Measurements from ENCODE around the gene ITCH.
"Not testable (repeated sequence)": the region's sequence is repeated elsewhere in the genome, so short reads cannot be mapped to it uniquely, and the experiment has no call there.

Gene ITCH

GRCh38 chr20:34493646-34494045 lies 130.6 kb downstream of the ITCH start:
- Mint-ChIP-seq H3K27ac (no peak overlapping the region), H3K36me3 (peaks cover 52% of the 10 kb centered on the region), H3K27me3 (no peaks in the 10 kb centered on the region), H3K9me3 (no peaks in the 10 kb centered on the region), H3K4me1 (no peaks in the 10 kb centered on the region), H3K4me3 (no peak overlapping the region)
- DNase-seq: no peak
- CTCF ChIA-PET: interaction anchor here (1.4 kb wide), 1 partner anchor 46 kb away, joined by 3 read pairs; no protein-coding TSS in a partner anchor

- peaks cover 55% of the 10 kb centered on the region for H3K36me3 Mint-ChIP-seq
- H3K27ac Mint-ChIP-seq: no peak overlapping the region
- DNase-seq: no peak
- CTCF ChIA-PET: interaction anchor here (1.2 kb wide), 1 partner anchor 183 kb away, joined by 7 read pairs; no protein-coding TSS in a partner anchor
- no peak overlapping the region for H3K4me3 Mint-ChIP-seq
- H3K9me3 Mint-ChIP-seq: peaks cover 6% of the 10 kb centered on the region
- no peaks in the 10 kb centered on the region for H3K4me1 Mint-ChIP-seq
- H3K27me3 Mint-ChIP-seq: no peaks in the 10 kb centered on the region
These were observed 132.2 kb downstream of the ITCH start for GRCh38 chr20:34495307-34495706.

- H3K27ac Mint-ChIP-seq: peak overlapping the region; percentile 3
These were observed 132.8 kb downstream of the ITCH start for GRCh38 chr20:34495916-34496315.

GRCh38 chr20:34497596-34497995 lies 134.5 kb downstream of the ITCH start:
- H3K27me3 Mint-ChIP-seq, H3K4me3 Mint-ChIP-seq, H3K4me1 Mint-ChIP-seq, H3K27ac Mint-ChIP-seq, DNase-seq, CTCF ChIA-PET: not testable (repeated sequence)
- Mint-ChIP-seq H3K36me3 (peaks cover 55% of the 10 kb centered on the region), H3K9me3 (peaks cover 12% of the 10 kb centered on the region)

More at GRCh38 chr20:34495916-34496315, 132.8 kb downstream of the ITCH start:
- CTCF ChIA-PET: interaction anchor here (0.6 to 1.2 kb wide), 2 partner anchors 183 to 626 kb away, joined by 3 to 7 read pairs; no protein-coding TSS in a partner anchor
- no peak for DNase-seq
- Mint-ChIP-seq H3K27me3 (no peaks in the 10 kb centered on the region), H3K36me3 (peaks cover 56% of the 10 kb centered on the region), H3K4me3 (no peak overlapping the region), H3K4me1 (no peaks in the 10 kb centered on the region), H3K9me3 (peaks cover 11% of the 10 kb centered on the region)

- CTCF ChIA-PET: no interaction called here
- peaks cover 12% of the 10 kb centered on the region for H3K9me3 Mint-ChIP-seq
- H3K4me1 Mint-ChIP-seq: no peaks in the 10 kb centered on the region
- no peak overlapping the region for H3K27ac Mint-ChIP-seq
- H3K36me3 Mint-ChIP-seq: peaks cover 48% of the 10 kb centered on the region
- no peaks in the 10 kb centered on the region for H3K27me3 Mint-ChIP-seq
- H3K4me3 Mint-ChIP-seq: no peak overlapping the region
- DNase-seq: no peak
These were observed 137.8 kb downstream of the ITCH start for GRCh38 chr20:34500823-34501222.

GRCh38 chr20:34506480-34506879 lies 143.4 kb downstream of the ITCH start:
- Mint-ChIP-seq H3K4me3 (no peak overlapping the region), H3K4me1 (no peaks in the 10 kb centered on the region), H3K27ac (no peak overlapping the region), H3K36me3 (peaks cover 30% of the 10 kb centered on the region), H3K9me3 (no peaks in the 10 kb centered on the region), H3K27me3 (no peaks in the 10 kb centered on the region)
- CTCF ChIA-PET: interaction anchor here (1.7 kb wide), 1 partner anchor 194 kb away, joined by 5 read pairs; no protein-coding TSS in a partner anchor
- no peak for DNase-seq

- CTCF ChIA-PET: interaction anchor here (1.5 kb wide), 1 partner anchor 196 kb away, joined by 4 read pairs; no protein-coding TSS in a partner anchor
- no peak for DNase-seq
- Mint-ChIP-seq H3K9me3 (no peaks in the 10 kb centered on the region), H3K27me3 (no peaks in the 10 kb centered on the region), H3K4me3 (no peak overlapping the region), H3K4me1 (no peaks in the 10 kb centered on the region), H3K27ac (no peak overlapping the region), H3K36me3 (peaks cover 26% of the 10 kb centered on the region)
These were observed 144.8 kb downstream of the ITCH start for GRCh38 chr20:34507702-34508413.

GRCh38 chr20:34510575-34510974 lies 147.5 kb downstream of the ITCH start:
- peaks cover 14% of the 10 kb centered on the region for H3K4me1 Mint-ChIP-seq
- no peaks in the 10 kb centered on the region for H3K27me3 Mint-ChIP-seq
- CTCF ChIA-PET: interaction anchor here (0.7 kb wide), 1 partner anchor 198 kb away, joined by 3 read pairs; no protein-coding TSS in a partner anchor
- no peak overlapping the region for H3K27ac Mint-ChIP-seq
- peaks cover 18% of the 10 kb centered on the region for H3K36me3 Mint-ChIP-seq
- DNase-seq: no peak
- H3K4me3 Mint-ChIP-seq: no peak overlapping the region
- H3K9me3 Mint-ChIP-seq: no peaks in the 10 kb centered on the region

GRCh38 chr20:34511891-34512265 lies 148.8 kb downstream of the ITCH start:
- Mint-ChIP-seq H3K4me3 (no peak overlapping the region), H3K36me3 (peaks cover 16% of the 10 kb centered on the region), H3K9me3 (no peaks in the 10 kb centered on the region), H3K4me1 (peaks cover 14% of the 10 kb centered on the region), H3K27me3 (peaks cover 4% of the 10 kb centered on the region), H3K27ac (no peak overlapping the region)
- CTCF ChIA-PET: interaction anchor here (1.3 to 1.5 kb wide), 2 partner anchors 199 to 321 kb away, joined by 4 to 6 read pairs; no protein-coding TSS in a partner anchor
- DNase-seq: no peak

- Mint-ChIP-seq H3K27me3 (peaks cover 4% of the 10 kb centered on the region), H3K4me1 (peaks cover 14% of the 10 kb centered on the region), H3K27ac (no peak overlapping the region), H3K36me3 (peaks cover 13% of the 10 kb centered on the region), H3K9me3 (no peaks in the 10 kb centered on the region), H3K4me3 (no peak overlapping the region)
- CTCF ChIA-PET: interaction anchor here (1.3 to 1.5 kb wide), 2 partner anchors 200 to 322 kb away, joined by 4 to 6 read pairs; no protein-coding TSS in a partner anchor
- no peak for DNase-seq
These were observed 149.3 kb downstream of the ITCH start for GRCh38 chr20:34512266-34512954.

GRCh38 chr20:34512955-34513419 lies 149.9 kb downstream of the ITCH start:
- Mint-ChIP-seq H3K4me1 (peaks cover 17% of the 10 kb centered on the region), H3K36me3 (peaks cover 11% of the 10 kb centered on the region), H3K4me3 (no peak overlapping the region), H3K27me3 (peaks cover 4% of the 10 kb centered on the region), H3K27ac (peak overlapping the region; percentile 25), H3K9me3 (no peaks in the 10 kb centered on the region)
- DNase-seq: no peak
- CTCF ChIA-PET: interaction anchor here (1.3 to 1.5 kb wide), 2 partner anchors 200 to 322 kb away, joined by 4 to 6 read pairs; no protein-coding TSS in a partner anchor

- CTCF ChIA-PET: interaction anchor here (0.7 to 12.3 kb wide), 3 partner anchors 72 to 256 kb away, joined by 3 to 142 read pairs (median 3); no protein-coding TSS in a partner anchor
- Mint-ChIP-seq H3K27ac (peak overlapping the region; percentile 68), H3K4me1 (peaks cover 26% of the 10 kb centered on the region)
- not testable (repeated sequence) for H3K9me3 Mint-ChIP-seq, H3K4me3 Mint-ChIP-seq, H3K27me3 Mint-ChIP-seq, DNase-seq, H3K36me3 Mint-ChIP-seq
These were observed 151.0 kb downstream of the ITCH start for GRCh38 chr20:34514034-34514433.

GRCh38 chr20:34514897-34515483 lies 151.9 kb downstream of the ITCH start:
- H3K36me3 Mint-ChIP-seq: peaks cover 5% of the 10 kb centered on the region
- CTCF ChIA-PET: interaction anchor here (0.5 to 12.3 kb wide), 8 partner anchors 28 to 324 kb away, joined by 3 to 142 read pairs (median 3); no protein-coding TSS in a partner anchor
- H3K4me3 Mint-ChIP-seq: peak overlapping the region; percentile 94
- no peak for DNase-seq
- peaks cover 27% of the 10 kb centered on the region for H3K4me1 Mint-ChIP-seq
- peaks cover 4% of the 10 kb centered on the region for H3K27me3 Mint-ChIP-seq
- H3K9me3 Mint-ChIP-seq: no peaks in the 10 kb centered on the region
- peak overlapping the region; percentile 98 for H3K27ac Mint-ChIP-seq

Measured in activated naive CD4-positive, alpha-beta T cell treated with anti-CD3 and anti-CD28 coated beads, Interleukin-2, amount 10 ng/mL, durations not matched to agents 7 days and 5 days (primary cell).